ENCODE results near the gene SPINT3. TPM values are rescaled to one million over a fixed set of nuclear protein-coding genes. Genes with fewer than 3 reads are reported as not detected.
"Not testable (repeated sequence)": the region's sequence is repeated elsewhere in the genome, so short reads cannot be mapped to it uniquely, and the experiment has no call there.

Gene SPINT3
- total RNA-seq, 1 experiment from 2014 or later, result not detected

GRCh38 chr20:45489083-45489531 is 26.3 kb downstream of the SPINT3 start:
- DNase-seq (ENCODE audit: low read depth in 1 of 2, low spot score in 2 of 2), result no peak
- Histone ChIP-seq H3K36me3 (no peaks in the 10 kb centered on the region), H3K9me3 (replicated peaks) (no peaks in the 10 kb centered on the region), H3K27me3 (replicated peaks) (peaks cover 25% of the 10 kb centered on the region), H3K4me1 (replicated peaks) (no peaks in the 10 kb centered on the region), H3K27ac (no peak overlapping the region), H3K4me3 (no peak overlapping the region)

GRCh38 chr20:45487231-45487635 is 28.2 kb downstream of the SPINT3 start:
- peaks cover 37% of the 10 kb centered on the region for H3K27me3 ChIP-seq (replicated peaks)
- H3K9me3 ChIP-seq (replicated peaks), result no peaks in the 10 kb centered on the region
- H3K4me3 ChIP-seq, result no peak overlapping the region
- H3K36me3 ChIP-seq, result no peaks in the 10 kb centered on the region
- H3K27ac ChIP-seq, result no peak overlapping the region
- no peaks in the 10 kb centered on the region for H3K4me1 ChIP-seq (replicated peaks)
- DNase-seq (ENCODE audit: low read depth in 1 of 2, low spot score in 2 of 2), result no peak

DNA sequence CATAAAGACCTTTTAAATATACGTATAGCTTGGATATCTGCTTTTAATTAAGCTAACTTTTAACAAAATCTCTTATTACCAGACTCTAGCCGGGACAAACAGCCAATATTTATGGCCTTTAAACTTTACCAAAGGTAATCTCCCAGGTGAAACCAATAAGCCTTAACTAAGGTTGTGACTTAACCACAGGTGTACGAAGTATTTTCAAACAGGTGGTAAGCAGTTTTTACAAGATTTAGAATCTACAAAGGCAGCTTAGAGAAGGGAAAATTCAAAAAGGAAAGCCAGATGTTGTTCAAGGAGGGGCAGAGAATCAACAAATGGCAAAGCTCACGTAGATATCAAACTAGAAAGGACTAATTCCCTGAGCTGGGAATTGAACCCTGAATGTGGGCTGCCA is 30.0 kb downstream of the SPINT3 start:
- Histone ChIP-seq H3K36me3 (no peaks in the 10 kb centered on the region), H3K4me3 (no peak overlapping the region), H3K27me3 (replicated peaks) (peaks cover 41% of the 10 kb centered on the region), H3K9me3 (replicated peaks) (no peaks in the 10 kb centered on the region), H3K27ac (no peak overlapping the region), H3K4me1 (replicated peaks) (no peaks in the 10 kb centered on the region)
- DNase-seq (ENCODE audit: low read depth in 1 of 2, low spot score in 2 of 2), result no peak

DNA sequence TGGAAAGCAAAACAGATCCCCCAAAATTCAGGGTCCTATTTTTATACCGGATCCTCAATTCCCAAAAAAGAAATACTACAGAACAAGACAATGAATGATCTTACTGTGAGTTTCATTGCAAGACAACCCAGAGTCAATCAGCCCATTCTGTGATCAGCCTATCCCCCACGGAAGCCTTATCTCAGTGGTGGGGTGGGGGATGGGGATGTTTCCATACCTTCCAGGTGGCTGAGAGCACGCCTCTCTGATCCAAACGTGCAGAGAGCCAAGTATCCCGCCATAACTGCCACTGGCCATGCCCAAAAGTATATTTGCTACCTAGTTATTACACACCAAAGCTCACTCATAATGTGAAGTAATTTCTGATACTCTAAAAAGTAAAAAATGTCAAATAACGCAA is 30.7 kb downstream of the SPINT3 start:
- H3K27me3 ChIP-seq (replicated peaks), result peaks cover 41% of the 10 kb centered on the region
- H3K36me3 ChIP-seq, result no peaks in the 10 kb centered on the region
- DNase-seq (ENCODE audit: low read depth in 1 of 2, low spot score in 2 of 2), result no peak

GRCh38 chr20:45479822-45480221 is 35.6 kb downstream of the SPINT3 start:
- peaks cover 34% of the 10 kb centered on the region for H3K27me3 ChIP-seq (replicated peaks)
- no peak overlapping the region for H3K4me3 ChIP-seq
- DNase-seq (ENCODE audit: low read depth in 1 of 2, low spot score in 2 of 2), result no peak
- no peaks in the 10 kb centered on the region for H3K4me1 ChIP-seq (replicated peaks)
- H3K36me3 ChIP-seq, result no peaks in the 10 kb centered on the region
- H3K27ac ChIP-seq, result no peak overlapping the region
- H3K9me3 ChIP-seq (replicated peaks), result no peaks in the 10 kb centered on the region

More for the DNA sequence above, 30.7 kb downstream of the SPINT3 start:
- Histone ChIP-seq H3K4me1 (replicated peaks) (no peaks in the 10 kb centered on the region), H3K27ac (no peak overlapping the region), H3K4me3 (no peak overlapping the region), H3K9me3 (replicated peaks) (no peaks in the 10 kb centered on the region)

DNA sequence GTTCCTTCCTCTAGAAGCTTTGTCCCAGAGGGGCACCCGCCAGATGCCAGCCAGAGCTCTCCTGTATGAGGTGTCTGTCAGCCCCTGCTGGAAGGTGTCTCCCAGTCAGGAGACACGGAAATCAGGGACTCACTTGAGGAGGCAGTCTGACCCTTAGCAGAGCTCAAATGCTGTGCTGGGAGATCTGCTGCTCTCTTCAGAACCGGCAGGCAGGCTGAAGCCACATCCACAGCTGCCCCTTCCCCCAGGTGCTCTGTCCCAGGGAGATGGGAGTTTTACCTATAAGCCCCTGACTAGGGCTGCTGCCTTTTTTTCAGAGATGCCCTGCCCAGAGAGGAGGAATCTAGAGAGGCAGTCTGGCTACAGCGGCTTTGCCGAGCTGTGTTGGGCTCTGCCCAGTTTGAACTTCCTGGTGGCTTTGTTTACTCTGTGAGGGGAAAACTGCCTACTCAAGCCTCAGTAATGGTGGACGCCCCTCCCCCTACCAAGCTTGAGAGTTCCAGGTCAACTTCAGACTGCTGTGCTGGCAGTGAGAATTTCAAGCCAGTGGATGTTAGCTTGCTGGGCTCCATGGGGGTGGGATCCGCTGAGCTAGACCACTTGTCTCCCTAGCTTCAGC is 37.8 kb downstream of the SPINT3 start:
- H3K27ac ChIP-seq; H3K4me3 ChIP-seq; H3K9me3 ChIP-seq (replicated peaks); H3K4me1 ChIP-seq (replicated peaks); DNase-seq (ENCODE audit: low read depth in 1 of 2, low spot score in 2 of 2); H3K36me3 ChIP-seq: not testable (repeated sequence)
- peaks cover 33% of the 10 kb centered on the region for H3K27me3 ChIP-seq (replicated peaks)

- not testable (repeated sequence) for DNase-seq (ENCODE audit: low read depth in 1 of 2, low spot score in 2 of 2); H3K4me1 ChIP-seq (replicated peaks); H3K27ac ChIP-seq; H3K9me3 ChIP-seq (replicated peaks); H3K4me3 ChIP-seq; H3K36me3 ChIP-seq
- H3K27me3 ChIP-seq (replicated peaks), result peaks cover 65% of the 10 kb centered on the region
Observed at GRCh38 chr20:45472286-45472685, 43.1 kb downstream of the SPINT3 start.

GRCh38 chr20:45470937-45471336 is 44.5 kb downstream of the SPINT3 start:
- Histone ChIP-seq H3K27me3 (replicated peaks) (peaks cover 70% of the 10 kb centered on the region), H3K27ac (no peak overlapping the region), H3K36me3 (no peaks in the 10 kb centered on the region), H3K4me3 (no peak overlapping the region), H3K9me3 (replicated peaks) (no peaks in the 10 kb centered on the region), H3K4me1 (replicated peaks) (0 out of 2 replicates have a peak, but pooled peaks cover 6% of the 10 kb centered on the region)
- DNase-seq (ENCODE audit: low read depth in 1 of 2, low spot score in 2 of 2), result no peak

DNA sequence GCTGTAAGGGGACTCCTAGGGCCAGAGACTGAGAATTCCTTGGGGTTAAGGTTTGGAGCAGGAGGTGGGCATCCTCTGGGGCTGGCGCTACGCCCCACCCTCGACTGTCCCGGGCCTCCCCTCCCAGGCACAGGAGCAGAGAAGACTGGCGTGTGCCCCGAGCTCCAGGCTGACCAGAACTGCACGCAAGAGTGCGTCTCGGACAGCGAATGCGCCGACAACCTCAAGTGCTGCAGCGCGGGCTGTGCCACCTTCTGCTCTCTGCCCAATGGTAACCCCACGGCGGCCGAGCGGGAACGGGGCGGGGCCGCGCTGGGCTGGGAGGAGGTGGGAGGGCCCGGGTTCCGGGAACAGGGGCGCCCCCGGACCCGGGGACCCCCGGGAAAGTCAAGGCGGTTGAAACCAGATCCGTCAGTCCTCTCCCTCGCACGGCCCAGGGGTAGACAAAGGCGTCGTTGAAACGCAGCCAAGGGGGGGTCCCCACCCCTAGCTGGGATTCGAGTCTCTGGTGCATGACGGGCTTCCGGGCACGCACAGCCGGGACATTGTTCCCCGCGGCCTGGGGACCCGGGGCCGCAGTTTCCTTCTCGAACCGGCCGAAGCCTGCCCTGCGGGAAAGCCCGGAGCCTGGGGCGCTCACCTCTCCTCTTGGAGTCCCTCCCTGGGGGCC is 45.0 kb downstream of the SPINT3 start:
- 0 out of 2 replicates have a peak, but pooled peaks cover 6% of the 10 kb centered on the region for H3K4me1 ChIP-seq (replicated peaks)
- no peak for DNase-seq (ENCODE audit: low read depth in 1 of 2, low spot score in 2 of 2)
- H3K27ac ChIP-seq, result no peak overlapping the region
- H3K9me3 ChIP-seq (replicated peaks), result no peaks in the 10 kb centered on the region
- no peak overlapping the region for H3K4me3 ChIP-seq
- H3K36me3 ChIP-seq, result no peaks in the 10 kb centered on the region
- H3K27me3 ChIP-seq (replicated peaks), result peaks cover 74% of the 10 kb centered on the region

- DNase-seq (ENCODE audit: low read depth in 1 of 2, low spot score in 2 of 2), result no peak
- Histone ChIP-seq H3K27me3 (replicated peaks) (peaks cover 70% of the 10 kb centered on the region), H3K4me3 (no peak within 1 kb of the TSS), H3K9me3 (replicated peaks) (no peaks in the 10 kb centered on the region), H3K27ac (no peak within 1 kb of the TSS), H3K4me1 (replicated peaks) (0 out of 2 replicates have a peak, but pooled peaks cover 6% of the 10 kb centered on the region), H3K36me3 (no peaks in the 10 kb centered on the region)
Observed at GRCh38 chr20:45469336-45470261, 45.8 kb downstream of the SPINT3 start, which contains the start of gene WFDC2. Gene WFDC2, plus strand, starts transcription at chr20:45469753. Its CDS starts 29 bp downstream, at chr20:45469782.

DNA sequence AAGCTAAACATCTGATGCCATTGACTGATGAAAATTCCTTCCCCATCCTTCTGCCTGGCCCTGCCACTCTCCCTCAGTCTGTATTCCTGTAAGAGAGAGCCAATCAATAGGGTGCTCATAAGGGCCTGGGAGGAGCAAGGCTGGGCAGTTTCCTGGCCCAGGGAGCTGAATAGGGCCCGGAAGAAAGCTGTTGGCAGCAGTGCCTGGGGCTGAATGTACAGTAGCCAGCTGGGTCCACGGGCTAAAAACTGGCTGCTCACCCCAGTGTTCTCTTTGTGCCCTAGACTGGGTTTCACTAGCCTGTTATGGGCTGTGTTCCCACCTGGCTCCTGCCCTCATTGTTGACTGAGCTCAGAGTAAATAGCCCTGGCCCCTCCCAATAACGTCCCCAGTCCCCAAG is 47.6 kb downstream of the SPINT3 start:
- Histone ChIP-seq H3K27me3 (replicated peaks) (peaks cover 70% of the 10 kb centered on the region), H3K9me3 (replicated peaks) (no peaks in the 10 kb centered on the region)

DNA sequence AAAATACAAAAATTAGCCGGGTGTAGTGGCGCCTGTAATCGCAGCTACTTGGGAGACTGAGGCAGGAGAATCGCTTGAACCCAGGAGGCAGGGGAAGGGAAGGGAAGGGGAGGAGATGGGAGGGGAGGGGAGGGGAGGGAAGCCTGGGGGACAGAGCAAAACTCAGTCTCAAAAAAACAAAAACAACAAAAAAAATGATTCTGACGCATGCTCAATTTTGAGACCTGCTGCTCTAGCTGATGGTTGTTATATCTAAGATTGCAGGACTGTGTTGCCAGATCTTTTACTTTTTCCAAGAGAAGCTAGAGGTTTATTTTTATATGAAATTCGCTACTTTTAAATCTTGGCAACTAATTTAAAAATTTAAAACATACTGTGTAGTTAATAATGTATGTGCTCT is 48.2 kb downstream of the SPINT3 start:
- Histone ChIP-seq H3K4me1 (replicated peaks) (0 out of 2 replicates have a peak, but pooled peaks cover 6% of the 10 kb centered on the region), H3K27me3 (replicated peaks) (peaks cover 73% of the 10 kb centered on the region), H3K4me3 (no peak overlapping the region), H3K36me3 (no peaks in the 10 kb centered on the region), H3K9me3 (replicated peaks) (no peaks in the 10 kb centered on the region), H3K27ac (no peak overlapping the region)
- DNase-seq (ENCODE audit: low read depth in 1 of 2, low spot score in 2 of 2), result no peak

More for the DNA sequence above, 47.6 kb downstream of the SPINT3 start:
- DNase-seq (ENCODE audit: low read depth in 1 of 2, low spot score in 2 of 2), result no peak
- Histone ChIP-seq H3K27ac (no peak overlapping the region), H3K4me3 (no peak overlapping the region), H3K36me3 (no peaks in the 10 kb centered on the region), H3K4me1 (replicated peaks) (0 out of 2 replicates have a peak, but pooled peaks cover 6% of the 10 kb centered on the region)

GRCh38 chr20:45465491-45466266 is 49.7 kb downstream of the SPINT3 start:
- no peak for DNase-seq (ENCODE audit: low read depth in 1 of 2, low spot score in 2 of 2)
- H3K4me3 ChIP-seq, result no peak overlapping the region
- no peaks in the 10 kb centered on the region for H3K36me3 ChIP-seq
- no peak overlapping the region for H3K27ac ChIP-seq
- peaks cover 62% of the 10 kb centered on the region for H3K27me3 ChIP-seq (replicated peaks)
- H3K9me3 ChIP-seq (replicated peaks), result no peaks in the 10 kb centered on the region
- 0 out of 2 replicates have a peak, but pooled peaks cover 6% of the 10 kb centered on the region for H3K4me1 ChIP-seq (replicated peaks)
